Natural killer cell (primary cell): ENCODE data around the gene PRAME. TPM values are rescaled to one million over a fixed set of nuclear protein-coding genes. Genes with fewer than 3 reads are reported as not detected.
A peak's percentile ranks its signal among the peaks of the same experiment; 100 is the strongest.
"Not testable (repeated sequence)": the region's sequence is repeated elsewhere in the genome, so short reads cannot be mapped to it uniquely, and the experiment has no call there.

Experiments
- ATAC-seq, 3 donors: fragments of 150-1000 bp in 2 of 3; fragments of 200-7000 bp in 1 of 3; cut with Tn5 transposase; 1 replicate in 1 of 3; 2 replicates in 2 of 3; pipeline ENCODE4 v1.10.0; 2021; ENCODE audit warnings: mild to moderate bottlenecking in 2 of 3, moderate library complexity in 2 of 3
- DNase-seq, 2 donors: peaks; one replicate each; pipeline versions ENCODE4 v3.0.0 to v3.0.0-alpha.2; 2013 to 2021; ENCODE audit warnings: mixed read lengths in 1 of 2
- H3K27ac ChIP-seq: one replicate; pipeline ENCODE4 v1.5.1; 2013; ENCODE audit warnings: mild to moderate bottlenecking, low read length
- H3K27me3 ChIP-seq: one replicate; pipeline ENCODE4 v1.6.1; 2013; ENCODE audit warnings: low read length; ENCODE audit not compliant: control insufficient read depth, insufficient read depth
- H3K36me3 ChIP-seq: one replicate; pipeline ENCODE4 v1.6.1; 2013; ENCODE audit warnings: low read length; ENCODE audit not compliant: control insufficient read depth, insufficient read depth
- H3K4me1 ChIP-seq: one replicate; pipeline ENCODE4 v1.6.1; 2013; ENCODE audit warnings: low read length; ENCODE audit not compliant: control insufficient read depth, insufficient read depth
- H3K4me3 ChIP-seq: one replicate; pipeline ENCODE4 v1.5.1; 2013; ENCODE audit warnings: low read length
- H3K9me3 ChIP-seq: one replicate; pipeline ENCODE4 v1.6.1; 2013; ENCODE audit warnings: low read length; ENCODE audit not compliant: control insufficient read depth, insufficient read depth
- H3K27ac Mint-ChIP-seq, 2 donors: one replicate each; pipeline ENCODE4 v1.8.0; 2022; ENCODE audit warnings: mild to moderate bottlenecking in 2 of 2, mixed read lengths in 2 of 2, moderate library complexity in 1 of 2
- H3K27me3 Mint-ChIP-seq, 2 donors: one replicate each; pipeline ENCODE4 v1.8.0; 2022; ENCODE audit warnings: low read depth in 2 of 2, mixed read lengths in 2 of 2
- H3K36me3 Mint-ChIP-seq: one replicate; pipeline ENCODE4 v1.8.0; 2022; ENCODE audit warnings: mixed read lengths
- H3K4me1 Mint-ChIP-seq, 2 donors: one replicate each; pipeline ENCODE4 v1.8.0; 2022; ENCODE audit warnings: mixed read lengths in 2 of 2
- H3K4me3 Mint-ChIP-seq: one replicate; pipeline ENCODE4 v1.8.0; 2022; ENCODE audit warnings: mild to moderate bottlenecking, moderate library complexity, mixed read lengths
- H3K9me3 Mint-ChIP-seq, 2 donors: one replicate each; pipeline ENCODE4 v1.8.0; 2022; ENCODE audit warnings: mixed read lengths in 2 of 2
- CTCF ChIP-seq: fragments of 200-600 bp; IDR thresholded peaks from one replicate; pipeline ENCODE4 v1.8.0; 2022; ENCODE audit warnings: antibody characterized with exemption
- WGBS: methylation state at CpG from one replicate; pipeline ENCODE4 v1.1.7; 2013; ENCODE audit warnings: missing lambda C conversion rate; ENCODE audit not compliant: insufficient coverage; 5-methylcytosine and 5-hydroxymethylcytosine counted together
- intact Hi-C: fragments of 100-400 bp; cut with micrococcal nuclease; formaldehyde crosslinking; loops from one replicate; pipeline ENCODE4 v1.14.2; 2022
- total RNA-seq, 4 donors: library from RNA; stranded (reverse); fragments of 120-200 nt in 1 of 4; gene quantifications; one replicate each; pipeline versions ENCODE4 v1.2.3 to v1.2.4, GENCODE V29; 2013 to 2022

The PRAME gene
- total RNA-seq, 3 donors from 2014 or later (not counting 1 experiment from before 2014, with no cell fraction given): not detected

GRCh38 chr22:22512951-22513350 lies 46.1 kb downstream of the PRAME start:
- H3K4me3 ChIP-seq: no peak overlapping the region
- peaks cover 11% of the 10 kb centered on the region for H3K4me1 ChIP-seq
- peaks cover 0 to 3% of the 10 kb centered on the region in 2 donors for H3K9me3 Mint-ChIP-seq
- H3K27ac ChIP-seq: no peak overlapping the region
- H3K36me3 ChIP-seq: no peaks in the 10 kb centered on the region
- no peak for TF ChIP-seq CTCF
- DNase-seq (no peak), ATAC-seq (no peak)
- peaks cover under 1 to 2% of the 10 kb centered on the region in 2 donors for H3K4me1 Mint-ChIP-seq
- H3K27me3 Mint-ChIP-seq: peaks cover 21 to 49% of the 10 kb centered on the region in 2 donors
- H3K4me3 Mint-ChIP-seq: no peak overlapping the region
- intact Hi-C loops: no loop called here
- H3K36me3 Mint-ChIP-seq: no peaks in the 10 kb centered on the region
- H3K9me3 ChIP-seq: no peaks in the 10 kb centered on the region
- no peak overlapping the region for H3K27ac Mint-ChIP-seq
- 86% methylated on average over 5 of the region's 5 CpGs for WGBS
- H3K27me3 ChIP-seq: peaks cover 3% of the 10 kb centered on the region

DNA sequence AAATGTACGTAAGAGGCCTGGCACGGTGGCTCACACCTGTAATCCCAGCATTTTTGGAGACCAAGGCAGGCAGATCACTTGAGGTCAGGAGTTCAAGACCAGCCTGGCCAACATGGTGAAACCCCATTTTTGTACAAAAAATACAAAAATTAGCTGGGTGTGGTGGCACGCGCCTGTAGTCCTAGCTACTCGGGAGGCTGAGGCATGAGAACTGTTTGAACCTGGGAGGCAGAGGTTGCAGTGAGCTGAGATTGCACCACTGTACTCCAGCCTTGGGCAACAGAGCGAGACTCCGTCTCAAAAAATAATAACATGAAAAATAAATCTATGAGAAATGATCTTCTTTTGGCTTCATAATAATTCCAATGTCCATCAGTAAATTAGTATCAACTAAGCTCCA lies 48.2 kb downstream of the PRAME start:
- H3K27me3 Mint-ChIP-seq: peaks cover 14 to 36% of the 10 kb centered on the region in 2 donors
- ATAC-seq, H3K4me3 Mint-ChIP-seq, H3K36me3 ChIP-seq, H3K27ac Mint-ChIP-seq, H3K4me3 ChIP-seq, H3K9me3 Mint-ChIP-seq, H3K36me3 Mint-ChIP-seq, intact Hi-C loops, DNase-seq, H3K27ac ChIP-seq, H3K4me1 Mint-ChIP-seq, H3K27me3 ChIP-seq, H3K9me3 ChIP-seq: not testable (repeated sequence)
- H3K4me1 ChIP-seq: peaks cover 12% of the 10 kb centered on the region
- 96% methylated on average over 7 of the region's 7 CpGs for WGBS

- H3K9me3 ChIP-seq, DNase-seq, H3K27ac Mint-ChIP-seq, ATAC-seq, H3K4me3 ChIP-seq, H3K36me3 ChIP-seq, H3K27me3 ChIP-seq, H3K4me1 Mint-ChIP-seq, intact Hi-C loops, H3K9me3 Mint-ChIP-seq, H3K27ac ChIP-seq, H3K36me3 Mint-ChIP-seq: not testable (repeated sequence)
- peaks cover 11 to 27% of the 10 kb centered on the region in 2 donors for H3K27me3 Mint-ChIP-seq
- 96% methylated on average over 6 of the region's 6 CpGs for WGBS
- peak overlapping the region; percentile 43 for H3K4me3 Mint-ChIP-seq
- H3K4me1 ChIP-seq: peaks cover 12% of the 10 kb centered on the region
Measured at GRCh38 chr22:22509912-22510311, 49.2 kb downstream of the PRAME start.

DNA sequence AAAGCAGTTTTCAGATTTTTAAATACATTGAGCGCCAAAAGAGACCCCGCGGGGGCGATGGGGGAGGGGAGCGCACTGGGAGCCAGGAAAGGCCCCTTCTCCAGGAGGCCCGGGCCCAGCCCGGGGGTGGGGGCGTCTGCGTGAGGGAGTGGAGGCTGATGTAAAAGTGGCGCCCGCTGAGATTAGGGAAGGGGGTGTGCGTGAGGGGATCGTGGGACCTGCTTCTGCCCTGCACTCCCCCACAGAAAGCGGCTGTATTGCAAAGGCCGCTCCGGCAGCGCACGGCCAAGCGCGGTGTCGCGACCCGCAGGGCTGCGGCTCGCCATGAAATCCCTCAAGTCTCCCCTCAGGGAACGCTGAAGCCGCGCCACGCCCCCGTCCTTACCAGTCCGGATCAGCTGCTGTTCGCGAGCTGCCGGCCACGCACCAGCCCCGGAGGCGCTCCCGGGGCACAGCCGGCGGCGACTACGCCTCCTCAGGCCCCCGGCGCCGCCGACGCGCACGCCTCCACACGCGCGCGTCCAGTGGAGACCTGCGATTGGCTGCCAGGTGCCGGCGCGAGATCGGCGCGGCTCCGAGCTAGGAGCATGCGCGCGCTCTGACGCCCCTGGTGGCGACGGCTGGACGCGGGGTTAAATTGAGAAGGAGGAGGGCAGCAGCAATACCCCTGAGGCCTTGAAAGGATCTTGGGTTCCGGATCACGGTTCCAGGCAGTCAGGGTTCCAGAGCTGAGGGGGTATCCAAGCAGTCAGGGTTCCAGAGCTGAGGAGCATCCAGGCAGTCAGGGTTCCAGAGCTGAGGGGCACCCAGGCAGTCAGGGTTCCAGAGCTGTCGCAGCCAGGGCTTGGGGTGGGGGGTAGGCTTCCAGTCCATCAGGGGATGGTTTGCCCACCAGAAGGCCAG lies 50.5 kb downstream of the PRAME start, which contains the start of gene ZNF280B:
Gene ZNF280B (minus strand): TSS at position 469 of the 903 bp plus-strand sequence. CDS start 19,344 bp downstream, outside the sequence.
- TF ChIP-seq CTCF: peak; percentile 65
- Histone ChIP-seq H3K27me3 (no peaks in the 10 kb centered on the region), H3K4me3 (peak within 1 kb of the TSS; percentile 84), H3K4me1 (peaks cover 12% of the 10 kb centered on the region), H3K36me3 (no peaks in the 10 kb centered on the region), H3K27ac (no peak within 1 kb of the TSS), H3K9me3 (no peaks in the 10 kb centered on the region)
- ATAC-seq (peak; percentile 96 to 99 (median 99)), DNase-seq (peak; percentile 79 to 91)
- WGBS: 3% methylated on average over 71 of the region's 72 CpGs
- Mint-ChIP-seq H3K4me3 (peak within 1 kb of the TSS; percentile 83), H3K27ac (peak within 1 kb of the TSS in 1 of 2 donors; percentile 59), H3K9me3 (peaks cover 0 to 3% of the 10 kb centered on the region in 2 donors), H3K27me3 (peaks cover 8 to 16% of the 10 kb centered on the region in 2 donors), H3K4me1 (peaks cover 6 to 10% of the 10 kb centered on the region in 2 donors), H3K36me3 (no peaks in the 10 kb centered on the region)
- intact Hi-C loops: no loop called here
